ENCODE measurements around the gene SLC2A5.
"Not testable (repeated sequence)": the region's sequence is repeated elsewhere in the genome, so short reads cannot be mapped to it uniquely, and the experiment has no call there.

The SLC2A5 gene

DNA sequence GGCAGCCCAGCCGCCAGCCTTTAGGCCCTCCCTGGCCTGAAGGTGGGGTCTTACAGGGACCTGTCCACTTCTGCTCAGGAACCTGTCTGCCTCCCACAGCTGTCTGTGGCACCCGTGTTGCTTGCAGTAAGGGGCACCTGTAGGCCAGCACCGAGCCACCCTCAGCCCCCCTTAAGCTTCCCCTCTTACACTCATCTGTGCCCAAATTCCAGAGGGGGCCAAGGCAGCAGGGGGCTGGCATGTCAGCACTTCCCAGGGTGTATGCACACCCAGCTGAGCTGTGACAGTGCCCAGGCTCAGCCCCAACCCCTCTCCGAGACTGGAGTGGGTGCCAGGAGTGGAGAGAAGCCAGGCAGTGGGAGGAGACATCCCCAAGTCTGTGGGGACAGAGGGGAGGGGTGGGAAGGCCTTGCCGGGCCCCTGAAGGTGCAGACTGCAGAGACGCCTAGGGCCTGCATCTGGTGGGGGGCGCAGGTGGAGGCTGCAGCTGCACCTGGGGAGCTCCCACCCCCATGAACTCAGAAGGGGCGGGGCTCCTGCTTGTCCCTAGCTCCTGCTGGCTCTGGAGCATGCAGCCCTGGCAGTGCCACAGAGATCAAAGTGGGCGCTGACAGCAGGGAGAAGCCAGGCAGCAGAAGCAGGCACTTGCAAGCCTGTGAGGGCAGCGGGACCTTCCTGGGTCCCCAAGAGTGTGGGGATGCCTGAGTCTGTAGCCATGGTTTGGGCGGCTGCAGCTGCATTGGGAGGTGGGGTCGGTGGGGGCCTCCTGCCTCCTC, 37.8 kb downstream of the SLC2A5 start:
- no peak for DNase-seq

GRCh38 chr1:9031077-9031476, 38.4 kb downstream of the SLC2A5 start:
- DNase-seq = not testable (repeated sequence)

- DNase-seq = no peak
Measured at GRCh38 chr1:9028921-9029705, 40.3 kb downstream of the SLC2A5 start.

DNA sequence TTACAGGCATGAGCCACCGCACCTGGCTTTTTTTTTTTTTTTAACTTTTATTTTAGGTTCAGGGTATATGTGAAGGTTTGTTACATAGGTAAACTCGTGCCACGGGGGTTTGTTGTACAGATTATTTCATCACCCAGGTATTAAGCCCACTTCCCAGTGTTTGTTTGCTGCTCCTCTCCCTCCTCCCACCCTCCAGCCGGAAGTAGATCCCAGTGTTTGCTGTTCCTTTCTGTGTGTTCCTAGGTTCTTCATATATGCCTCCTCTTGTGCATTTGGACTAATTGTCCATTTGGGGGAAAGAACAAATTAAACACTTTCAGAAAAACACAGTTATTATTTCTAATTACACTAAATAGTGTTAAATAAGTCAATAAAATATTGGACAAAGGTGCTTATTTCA, 42.1 kb downstream of the SLC2A5 start:
- no peak for DNase-seq

DNA sequence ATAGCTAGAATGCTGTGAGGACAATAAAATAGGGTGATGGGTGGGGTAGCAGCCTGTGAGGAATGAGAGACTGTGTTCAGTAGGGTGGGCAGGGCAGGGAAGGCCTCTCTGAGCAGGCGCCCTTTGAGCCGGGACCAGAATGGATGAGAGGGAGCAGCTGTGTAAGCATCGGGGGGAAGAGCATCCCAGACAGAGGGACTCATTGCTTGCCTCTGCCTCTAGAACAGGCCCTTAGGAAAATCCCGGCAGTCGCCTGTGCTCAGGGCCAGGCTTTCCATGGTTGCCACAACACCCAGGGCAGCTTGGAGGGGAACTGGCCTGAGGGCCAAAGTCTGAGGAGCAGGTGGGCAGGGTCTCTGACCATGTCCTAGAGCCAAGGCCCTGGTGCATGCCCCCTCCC, 44.0 kb downstream of the SLC2A5 start:
- peak; percentile 83 to 92 for DNase-seq

GRCh38 chr1:9024837-9025236, 44.6 kb downstream of the SLC2A5 start:
- no peak for DNase-seq

DNA sequence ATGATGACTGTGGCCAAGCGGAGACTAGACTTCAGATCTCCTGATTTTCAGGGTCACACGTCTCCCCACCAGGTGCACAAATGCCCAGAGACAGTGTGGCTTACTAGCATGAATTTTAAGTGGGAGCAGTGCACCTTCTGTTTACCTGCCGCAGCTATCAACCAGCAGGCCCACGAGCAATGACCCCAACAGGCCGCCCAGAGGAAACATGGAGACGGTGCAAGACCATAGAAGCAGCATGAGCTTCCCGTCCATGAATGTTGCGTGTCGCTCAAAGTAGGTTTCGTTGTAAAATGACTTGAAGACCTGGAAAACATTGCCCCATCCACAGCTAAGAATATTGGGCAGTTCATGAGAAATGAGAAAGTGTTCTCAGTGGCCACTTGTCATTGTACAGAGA, 46.7 kb downstream of the SLC2A5 start:
- DNase-seq = no peak

DNA sequence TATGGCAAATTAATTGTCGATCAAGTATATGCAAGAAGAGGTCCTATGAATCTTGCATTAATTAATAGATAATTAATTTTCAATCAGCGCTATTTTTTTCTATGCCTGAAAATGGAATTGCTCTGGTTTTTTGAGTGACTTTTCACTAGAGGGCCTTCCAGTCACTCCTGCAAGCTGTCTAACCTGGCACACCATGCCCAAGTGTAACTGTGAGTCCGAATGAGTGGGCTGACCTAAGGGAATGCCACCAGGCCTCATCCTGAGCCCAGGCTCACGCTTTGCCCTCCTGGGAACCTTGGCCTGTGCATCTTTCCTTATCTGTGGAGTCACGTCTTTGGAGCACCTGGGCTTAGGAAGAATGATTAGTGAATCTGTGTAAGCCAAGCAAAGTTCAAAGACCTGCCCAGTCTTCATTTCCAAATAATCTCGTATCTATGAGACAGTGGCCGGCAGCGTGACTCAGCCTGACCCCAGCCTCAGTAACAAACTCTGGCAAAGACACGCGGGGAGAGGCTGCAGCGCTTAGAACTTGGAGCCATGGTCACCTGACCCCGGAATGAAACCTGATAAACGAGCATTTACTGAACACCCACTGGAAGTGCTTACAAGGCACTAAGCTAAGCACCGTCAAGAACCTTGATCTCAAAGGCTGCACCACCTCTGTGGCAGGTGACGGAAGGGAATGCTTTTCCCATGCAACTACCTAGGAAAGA, 47.3 kb downstream of the SLC2A5 start:
- not testable (repeated sequence) for DNase-seq

DNA sequence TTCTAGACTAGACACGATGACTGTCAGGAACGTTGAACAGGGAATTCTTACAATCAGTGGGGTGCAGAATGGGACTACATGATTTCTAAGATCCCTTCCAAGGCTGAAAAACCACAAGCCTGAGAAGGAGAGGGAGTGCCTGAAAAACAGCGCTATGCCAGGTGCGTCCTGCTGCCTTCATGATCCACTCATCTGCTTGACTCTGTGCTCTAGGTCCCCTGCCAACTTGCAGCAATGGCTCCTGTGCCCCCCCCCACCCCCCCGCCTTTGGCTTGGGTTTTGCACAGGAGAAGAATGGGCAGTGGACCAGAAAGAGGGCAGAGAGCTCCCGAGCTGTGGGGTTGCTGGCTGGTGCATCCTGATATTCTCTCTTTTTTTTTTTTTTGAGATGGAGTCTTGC, 49.1 kb downstream of the SLC2A5 start:
- no peak for DNase-seq

GRCh38 chr1:9019896-9020295, 49.5 kb downstream of the SLC2A5 start:
- no peak for DNase-seq

DNA sequence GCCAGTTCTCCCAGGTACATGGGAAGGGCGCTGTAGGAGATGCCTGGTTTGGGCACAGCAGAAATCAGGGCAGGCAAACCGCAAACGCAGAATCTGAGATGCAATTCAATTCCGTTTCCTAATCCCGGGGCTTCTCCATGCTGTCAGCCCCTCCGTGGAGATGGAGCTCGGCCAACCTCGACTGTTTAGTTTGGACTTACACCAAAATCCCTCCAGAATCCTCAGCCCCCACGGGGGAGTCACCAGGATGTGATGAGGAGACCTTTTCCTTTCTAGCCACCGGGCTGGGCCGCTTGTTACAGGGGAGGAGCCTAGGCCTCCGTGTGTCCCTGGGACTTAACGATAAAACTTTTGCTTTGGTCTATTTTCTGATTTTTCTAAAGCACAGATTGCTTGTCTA, 51.1 kb downstream of the SLC2A5 start:
- no peak for DNase-seq

DNA sequence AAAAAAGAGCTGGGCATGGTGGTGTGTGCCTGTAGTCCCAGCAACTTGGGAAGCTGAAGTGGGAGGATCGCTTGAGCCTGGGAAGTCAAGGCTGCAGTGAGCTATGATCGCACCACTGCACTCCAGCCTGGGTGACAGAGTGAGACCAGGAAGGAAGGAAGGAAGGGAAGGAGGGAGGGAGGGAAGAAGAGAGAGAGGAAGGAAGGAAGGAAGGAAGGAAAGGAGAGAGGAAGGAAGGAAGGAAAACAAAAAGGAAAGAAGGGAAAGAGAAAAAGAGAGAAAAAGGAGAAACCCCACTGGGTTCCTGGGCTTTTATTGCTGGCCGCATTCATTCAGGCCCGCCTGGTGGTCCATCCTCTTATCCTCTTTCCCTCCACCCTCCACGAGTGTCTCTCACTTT, 53.0 kb downstream of the SLC2A5 start:
- no peak for DNase-seq

GRCh38 chr1:9014475-9015375, 54.7 kb downstream of the SLC2A5 start:
- DNase-seq = no peak

- DNase-seq = no peak
Measured at GRCh38 chr1:9013819-9014218, 55.6 kb downstream of the SLC2A5 start.

- no peak for DNase-seq
Measured at GRCh38 chr1:9010781-9011323, 58.6 kb downstream of the SLC2A5 start.

DNA sequence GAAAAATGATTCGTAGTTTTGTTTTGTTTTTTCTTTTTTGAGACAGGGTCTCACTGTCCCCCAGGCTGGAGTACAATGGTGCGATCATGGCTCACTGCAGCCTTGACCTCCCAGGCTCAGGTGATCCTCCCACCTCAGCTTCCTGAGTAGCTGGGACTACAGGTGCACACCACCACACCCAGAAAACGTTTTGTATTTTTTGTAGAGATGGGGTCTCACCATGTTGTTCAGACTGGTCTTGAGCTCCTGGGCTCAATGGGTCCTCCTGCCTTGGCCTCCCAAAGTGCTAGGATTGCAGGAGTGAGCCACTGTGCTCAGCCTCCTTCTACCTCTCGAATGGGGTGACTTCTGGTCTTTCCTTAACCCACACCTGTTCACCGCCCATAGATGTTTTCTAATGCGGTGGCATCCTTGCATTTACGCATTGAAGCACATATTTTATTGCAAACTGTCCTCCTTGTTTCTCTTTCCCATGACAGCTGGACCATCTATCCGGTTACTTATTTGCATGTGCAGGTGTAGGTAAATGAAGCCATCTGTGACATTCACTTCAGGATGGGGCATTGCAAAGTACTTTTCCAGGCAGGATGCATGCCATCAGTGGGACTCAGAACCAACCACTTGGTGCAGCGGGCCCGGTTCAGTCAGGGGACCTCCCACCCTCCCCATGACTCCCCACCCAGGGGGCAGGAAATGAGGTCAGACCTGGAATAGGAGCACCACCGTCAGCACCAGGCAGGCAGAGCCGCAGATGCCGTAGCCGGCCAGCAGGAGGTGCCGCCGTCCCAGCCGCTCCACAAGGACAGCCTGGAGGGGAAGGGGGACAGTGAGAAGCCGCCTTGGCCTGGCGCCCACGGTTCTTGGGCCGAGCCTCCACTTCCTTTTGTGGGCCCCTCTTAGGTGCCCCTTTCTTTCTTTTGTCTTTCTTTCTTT, 59.7 kb downstream of the SLC2A5 start:
- peak; percentile 31 to 71 for DNase-seq

GRCh38 chr1:9008236-9008635, 61.2 kb downstream of the SLC2A5 start:
- no peak for DNase-seq

DNA sequence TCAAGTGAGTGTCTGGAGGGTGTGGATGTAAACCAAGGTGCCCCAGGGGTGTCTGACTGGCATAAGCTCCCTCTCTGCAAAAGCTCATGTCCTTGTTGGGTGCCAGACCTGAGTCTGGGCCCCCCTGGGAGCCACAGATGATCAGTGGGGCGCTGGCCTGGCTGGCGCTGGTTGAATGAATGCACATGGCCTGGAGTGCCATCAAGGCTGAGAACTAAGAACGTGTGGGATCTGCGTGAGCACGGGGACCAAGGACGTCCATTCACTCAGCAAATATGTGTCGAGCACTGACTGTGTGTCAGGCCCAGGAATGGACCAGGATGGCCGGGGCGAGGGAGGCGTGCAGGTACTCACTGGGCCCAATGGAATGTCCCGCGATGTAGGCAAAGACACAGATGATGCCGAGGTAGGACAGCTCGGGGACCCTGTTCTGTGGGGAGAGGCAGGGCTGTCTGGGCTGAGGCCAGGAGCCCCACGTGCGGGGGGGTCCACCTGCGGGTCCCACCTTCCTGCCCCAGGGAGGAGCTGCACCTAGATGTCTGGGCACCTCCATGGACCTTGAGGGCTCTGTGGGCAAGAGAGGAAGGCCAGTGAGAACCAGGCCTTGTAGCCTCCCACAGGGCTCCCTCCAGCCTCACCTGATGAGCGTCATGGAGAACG, 62.3 kb downstream of the SLC2A5 start:
- DNase-seq = no peak

GRCh38 chr1:9005395-9005708, 64.1 kb downstream of the SLC2A5 start:
- no peak for DNase-seq

GRCh38 chr1:9004700-9005394, 64.6 kb downstream of the SLC2A5 start:
- peak; percentile 60 to 74 for DNase-seq

Measured in SHP77 (cell line).